ENCODE data around the gene ERI3. TPM values are rescaled to one million over a fixed set of nuclear protein-coding genes. Genes with fewer than 3 reads are reported as not detected.
"Not testable (repeated sequence)": the region's sequence is repeated elsewhere in the genome, so short reads cannot be mapped to it uniquely, and the experiment has no call there.

Gene ERI3
- polyA plus RNA-seq, 10 donors: 40.7 to 55.2 (median 46.2) TPM

GRCh38 chr1:44212355-44213221 is 142.5 kb downstream of the ERI3 start:
- no peak for DNase-seq

DNA sequence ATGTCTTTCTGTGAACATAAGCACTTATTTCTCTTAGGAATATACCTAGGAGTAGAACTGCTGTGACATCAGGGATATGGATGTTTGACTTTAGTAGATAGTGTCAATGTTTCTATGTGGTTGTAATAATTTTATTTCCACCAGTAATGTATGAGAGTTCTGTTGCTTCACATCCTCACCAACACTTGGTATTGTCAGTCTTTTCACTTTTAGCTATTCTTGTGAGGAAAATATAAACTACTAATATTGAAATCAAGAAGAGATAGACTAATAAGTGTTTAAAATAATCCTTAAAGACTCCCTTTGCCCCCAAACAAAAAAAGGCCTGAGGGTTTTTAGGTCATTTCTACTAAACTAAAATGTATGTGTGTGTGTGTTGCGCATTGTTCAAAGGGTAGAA is 144.5 kb downstream of the ERI3 start:
- DNase-seq: no peak

DNA sequence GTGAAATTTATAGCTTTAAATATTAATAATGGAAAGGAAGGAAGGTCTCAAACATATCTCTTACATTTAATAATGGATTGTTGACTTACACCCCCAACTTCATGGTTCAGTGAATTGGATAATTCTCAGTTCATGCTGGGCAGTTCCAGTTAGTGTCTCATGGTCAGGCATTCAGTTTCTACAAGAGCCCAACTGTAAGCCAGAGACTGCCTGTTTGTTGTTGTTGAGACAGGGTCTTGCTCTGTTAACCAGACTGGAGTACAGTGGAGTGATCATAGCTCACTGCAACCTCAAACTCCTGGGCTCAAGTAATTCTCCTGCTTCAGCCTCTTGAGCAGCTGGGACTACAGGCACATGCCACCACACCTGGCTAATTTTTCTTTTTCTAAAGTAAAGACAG is 146.8 kb downstream of the ERI3 start:
- no peak for DNase-seq

GRCh38 chr1:44206545-44206944 is 148.5 kb downstream of the ERI3 start:
- not testable (repeated sequence) for DNase-seq

DNA sequence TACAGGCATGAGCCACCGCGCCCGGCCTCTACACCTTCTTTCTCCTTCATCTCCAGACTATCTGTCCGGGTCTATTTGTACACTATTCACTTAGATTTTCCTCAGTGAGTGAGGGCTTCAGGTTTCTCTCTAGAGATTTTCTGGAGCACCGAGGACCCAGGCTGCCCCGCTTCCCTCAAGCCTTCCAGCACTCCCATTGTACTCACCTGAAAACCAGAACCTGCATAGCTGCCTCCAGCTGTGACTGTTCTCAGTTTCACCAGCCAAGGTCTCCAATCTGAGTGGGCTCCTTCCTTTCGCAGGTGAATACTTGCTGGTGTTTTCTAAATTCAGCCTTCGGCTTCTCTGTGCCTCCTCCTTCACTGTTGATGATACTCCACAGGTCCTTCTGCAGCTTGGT is 154.7 kb downstream of the ERI3 start:
- no peak for DNase-seq

DNA sequence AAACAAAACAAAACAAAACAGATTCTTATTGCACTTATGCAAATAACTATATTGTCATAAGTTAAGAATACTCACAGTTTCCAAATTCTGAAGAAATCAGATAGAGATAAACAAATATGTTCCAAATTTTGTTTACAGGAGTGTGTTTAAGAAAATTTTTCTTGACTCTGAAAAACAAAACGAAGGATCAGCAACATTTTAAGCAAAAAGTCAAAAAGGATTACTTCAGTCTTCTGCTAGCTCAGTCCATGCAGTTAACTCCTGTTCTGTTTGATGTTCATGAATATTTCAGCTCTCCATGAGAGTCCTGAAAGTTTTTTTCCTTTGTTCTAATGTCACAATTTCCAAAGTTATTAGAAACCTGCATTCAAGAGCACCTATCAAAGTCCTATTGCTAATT is 180.4 kb downstream of the ERI3 start:
- DNase-seq: no peak

Other genes with a start within 250 kb of the ERI3 start
- under 1 TPM in 7 of 10 donors, not detected in 3; 0.09 to 0.36 (median 0.13) TPM for gene KLF17, start 236.4 kb downstream of the ERI3 start, polyA plus RNA-seq (ENCODE audit: insufficient read length in 10 of 10)
- not detected for gene KLF18, start 213.6 kb downstream of the ERI3 start, polyA plus RNA-seq (ENCODE audit: insufficient read length in 10 of 10)
- gene DMAP1, start 141.8 kb downstream of the ERI3 start, polyA plus RNA-seq (ENCODE audit: insufficient read length in 10 of 10): 10 to 100 TPM; 30.6 to 43.0 (median 36.4) TPM
- 10 to 100 TPM; 42.6 to 70.8 (median 54.1) TPM for gene RNF220, start 50.0 kb upstream of the ERI3 start, polyA plus RNA-seq (ENCODE audit: insufficient read length in 10 of 10)

Measured in muscle of back (tissue), 11 donors.